GM06990 (cell line): ENCODE results near the gene ZBTB34.

Experiments
- DNase-seq: peaks from one replicate; pipeline ENCODE4 v3.0.0-alpha.2; 2011; ENCODE audit not compliant: insufficient read length; ENCODE audit errors: extremely low read depth
- H3K27me3 ChIP-seq: replicated peaks from 2 replicates; pipeline ENCODE4 v1.6.0; 2011; ENCODE audit warnings: low read length; ENCODE audit not compliant: control insufficient read depth, insufficient read depth
- H3K36me3 ChIP-seq: 2 replicates; pipeline ENCODE4 v1.5.1; 2011; ENCODE audit warnings: low read length; ENCODE audit not compliant: control insufficient read depth, insufficient read depth
- H3K4me3 ChIP-seq: replicated peaks from 2 replicates; pipeline ENCODE4 v1.5.1; 2011; ENCODE audit warnings: low read depth, mild to moderate bottlenecking, control low read depth, low read length
- TF ChIP-seq, protein P1 (sequence below): IDR thresholded peaks from 2 replicates; pipeline ENCODE4 v1.5.1; 2011; ENCODE audit warnings: low read length, control low read depth, mild to moderate bottlenecking, inconsistent platforms; ENCODE audit not compliant: insufficient read depth, poor library complexity, severe bottlenecking

Gene ZBTB34

DNA sequence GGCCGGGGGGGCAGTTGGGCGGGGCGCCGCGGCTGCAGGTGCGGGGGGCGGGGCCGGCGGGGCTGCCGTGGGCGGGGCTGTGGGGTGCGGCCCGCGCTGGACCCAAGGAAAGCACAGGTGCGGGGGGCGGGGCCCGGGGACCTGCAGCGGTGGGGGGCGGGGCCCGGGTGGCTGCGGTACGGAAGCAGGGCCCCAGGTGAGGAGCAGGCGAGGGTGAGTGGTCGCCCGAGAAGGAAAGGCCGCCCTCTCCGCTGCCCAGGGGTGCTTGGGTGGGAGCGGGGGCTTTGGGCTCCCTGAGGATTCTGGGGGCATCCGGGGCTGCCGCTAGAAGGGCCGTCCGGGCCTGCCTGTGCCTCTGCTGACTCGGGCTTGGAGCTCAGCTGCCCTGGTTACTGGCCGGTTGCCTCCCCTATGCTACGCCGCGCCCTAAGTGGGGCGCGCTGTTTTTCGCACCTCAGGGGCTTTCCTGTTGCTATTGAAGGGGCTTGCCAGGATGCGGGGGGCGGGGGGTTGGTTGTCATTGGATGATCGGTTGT, 54.9 kb downstream of the ZBTB34 start:
- no peaks in the 10 kb centered on the region for H3K27me3 ChIP-seq
- DNase-seq: peak; percentile 26
- no peaks in the 10 kb centered on the region for H3K36me3 ChIP-seq
- TF ChIP-seq, protein P1, sequence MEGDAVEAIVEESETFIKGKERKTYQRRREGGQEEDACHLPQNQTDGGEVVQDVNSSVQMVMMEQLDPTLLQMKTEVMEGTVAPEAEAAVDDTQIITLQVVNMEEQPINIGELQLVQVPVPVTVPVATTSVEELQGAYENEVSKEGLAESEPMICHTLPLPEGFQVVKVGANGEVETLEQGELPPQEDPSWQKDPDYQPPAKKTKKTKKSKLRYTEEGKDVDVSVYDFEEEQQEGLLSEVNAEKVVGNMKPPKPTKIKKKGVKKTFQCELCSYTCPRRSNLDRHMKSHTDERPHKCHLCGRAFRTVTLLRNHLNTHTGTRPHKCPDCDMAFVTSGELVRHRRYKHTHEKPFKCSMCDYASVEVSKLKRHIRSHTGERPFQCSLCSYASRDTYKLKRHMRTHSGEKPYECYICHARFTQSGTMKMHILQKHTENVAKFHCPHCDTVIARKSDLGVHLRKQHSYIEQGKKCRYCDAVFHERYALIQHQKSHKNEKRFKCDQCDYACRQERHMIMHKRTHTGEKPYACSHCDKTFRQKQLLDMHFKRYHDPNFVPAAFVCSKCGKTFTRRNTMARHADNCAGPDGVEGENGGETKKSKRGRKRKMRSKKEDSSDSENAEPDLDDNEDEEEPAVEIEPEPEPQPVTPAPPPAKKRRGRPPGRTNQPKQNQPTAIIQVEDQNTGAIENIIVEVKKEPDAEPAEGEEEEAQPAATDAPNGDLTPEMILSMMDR: no peak
- H3K4me3 ChIP-seq: peak overlapping the region; percentile 48

DNA sequence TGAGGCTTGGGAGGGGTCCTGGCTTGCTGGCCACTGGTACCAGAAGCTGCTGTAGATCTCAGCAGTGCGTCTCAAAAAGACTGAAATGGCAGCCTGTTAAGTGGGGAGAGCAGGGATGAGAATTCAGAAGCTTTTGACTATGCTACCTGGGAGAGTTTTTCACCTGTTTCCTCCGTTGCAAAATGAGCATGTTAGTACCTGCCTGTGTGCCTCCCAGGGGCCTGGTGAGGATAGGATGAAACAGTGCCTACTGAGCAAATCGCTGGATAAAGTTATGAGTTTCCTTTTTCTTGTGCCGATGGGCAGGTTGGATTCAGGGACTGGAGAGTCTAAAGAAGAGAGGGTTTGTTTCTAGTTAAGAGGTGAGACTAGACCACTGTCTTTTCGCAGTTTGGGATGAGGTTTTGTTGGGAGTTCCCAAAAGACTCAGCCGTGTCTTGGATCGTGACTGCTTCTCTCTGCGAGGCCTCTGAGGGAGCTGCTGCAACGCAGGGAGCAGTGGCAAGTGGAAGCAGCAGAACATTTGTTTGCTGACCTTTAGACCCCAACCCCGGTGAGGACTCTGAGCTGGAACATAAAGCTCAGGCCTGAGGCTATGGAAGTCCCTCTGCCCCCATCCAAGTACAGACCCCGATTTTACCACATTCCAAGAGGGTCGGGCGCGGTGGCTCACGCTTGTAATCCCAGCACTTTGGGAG, 55.6 kb downstream of the ZBTB34 start:
- TF ChIP-seq, protein P1: no peak
- no peak overlapping the region for H3K4me3 ChIP-seq

DNA sequence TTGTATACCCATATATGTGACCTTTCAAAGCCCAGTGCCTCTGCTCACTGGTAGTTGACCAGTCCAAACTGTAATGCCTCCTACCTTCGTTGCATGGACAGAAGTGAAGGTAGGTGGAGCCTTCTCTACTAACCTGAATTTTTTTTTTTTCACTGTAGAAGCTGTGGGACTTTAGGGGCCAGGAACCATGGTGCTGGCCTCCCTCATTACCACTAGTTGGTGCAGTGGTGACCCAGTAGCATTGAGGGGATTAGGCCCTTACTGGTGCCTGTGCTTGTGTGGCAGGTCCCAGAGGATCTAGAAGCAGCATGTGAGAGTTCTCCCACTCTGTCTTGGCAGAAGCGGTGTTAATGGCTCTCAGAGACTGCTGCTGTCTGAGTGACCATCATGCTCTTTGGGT, 56.5 kb downstream of the ZBTB34 start:
- TF ChIP-seq, protein P1: peak; percentile 28
- H3K4me3 ChIP-seq: no peak overlapping the region
- DNase-seq: no peak
- no peaks in the 10 kb centered on the region for H3K36me3 ChIP-seq
- H3K27me3 ChIP-seq: no peaks in the 10 kb centered on the region

More for the DNA sequence above, 55.6 kb downstream of the ZBTB34 start:
- no peak for DNase-seq
- Histone ChIP-seq H3K27me3 (no peaks in the 10 kb centered on the region), H3K36me3 (no peaks in the 10 kb centered on the region)

DNA sequence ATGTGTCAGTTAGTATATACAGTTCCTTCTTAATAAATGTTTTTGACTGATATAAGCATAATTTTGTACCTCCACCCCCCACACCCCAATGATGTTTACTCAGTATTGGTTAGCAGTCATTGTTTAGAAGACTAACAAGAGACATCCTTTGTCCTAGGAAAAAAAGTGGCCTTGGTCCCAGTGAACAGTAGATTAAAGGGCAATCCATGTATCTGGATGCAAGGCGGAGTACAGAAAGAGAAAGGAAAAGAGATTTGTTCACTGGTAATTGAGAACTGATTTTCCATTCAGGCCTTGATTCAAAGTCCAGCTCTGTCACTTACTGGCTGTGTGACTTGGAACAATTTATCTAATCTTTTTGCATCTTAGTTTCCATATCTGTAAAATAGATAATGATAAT, 58.8 kb downstream of the ZBTB34 start:
- no peak overlapping the region for H3K4me3 ChIP-seq
- no peaks in the 10 kb centered on the region for H3K27me3 ChIP-seq
- TF ChIP-seq, protein P1: no peak
- no peaks in the 10 kb centered on the region for H3K36me3 ChIP-seq
- no peak for DNase-seq

DNA sequence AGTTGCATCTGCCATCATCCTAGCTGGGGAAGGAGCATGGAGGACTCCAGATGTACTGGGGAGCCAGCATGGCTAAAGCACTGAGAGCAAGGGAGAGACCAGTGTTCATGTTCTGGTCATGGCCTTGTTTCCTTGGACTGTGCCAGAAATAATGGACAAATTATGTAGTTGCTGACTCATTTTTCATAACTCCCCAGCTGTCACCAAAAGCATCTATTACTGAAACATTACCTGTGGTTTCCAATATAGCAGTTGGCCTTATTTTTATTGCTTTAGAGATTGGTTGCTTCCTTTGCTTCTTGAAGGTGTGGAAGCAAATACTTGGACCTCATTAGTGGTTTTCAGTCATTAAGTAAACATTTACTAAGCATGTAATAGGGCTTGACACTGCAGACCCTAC, 65.4 kb downstream of the ZBTB34 start:
- Histone ChIP-seq H3K4me3 (no peak overlapping the region), H3K36me3 (no peaks in the 10 kb centered on the region), H3K27me3 (no peaks in the 10 kb centered on the region)
- TF ChIP-seq, protein P1: no peak
- no peak for DNase-seq
